IPS DF 4.7 (cell line): ENCODE data around the gene RALGPS2.
"Not testable (repeated sequence)": the region's sequence is repeated elsewhere in the genome, so short reads cannot be mapped to it uniquely, and the experiment has no call there.

Source experiments
- DNase-seq: peaks from one replicate; pipeline ENCODE4 v3.0.0-alpha.2; 2013; ENCODE audit warnings: low spot score; ENCODE audit errors: extremely low read depth

RALGPS2 gene

GRCh38 chr1:178723546-178723945, 1.5 kb upstream of the RALGPS2 start:
- no peak for DNase-seq

GRCh38 chr1:178724376-178724727, 692 bp upstream of the RALGPS2 start:
- DNase-seq: no peak

DNA sequence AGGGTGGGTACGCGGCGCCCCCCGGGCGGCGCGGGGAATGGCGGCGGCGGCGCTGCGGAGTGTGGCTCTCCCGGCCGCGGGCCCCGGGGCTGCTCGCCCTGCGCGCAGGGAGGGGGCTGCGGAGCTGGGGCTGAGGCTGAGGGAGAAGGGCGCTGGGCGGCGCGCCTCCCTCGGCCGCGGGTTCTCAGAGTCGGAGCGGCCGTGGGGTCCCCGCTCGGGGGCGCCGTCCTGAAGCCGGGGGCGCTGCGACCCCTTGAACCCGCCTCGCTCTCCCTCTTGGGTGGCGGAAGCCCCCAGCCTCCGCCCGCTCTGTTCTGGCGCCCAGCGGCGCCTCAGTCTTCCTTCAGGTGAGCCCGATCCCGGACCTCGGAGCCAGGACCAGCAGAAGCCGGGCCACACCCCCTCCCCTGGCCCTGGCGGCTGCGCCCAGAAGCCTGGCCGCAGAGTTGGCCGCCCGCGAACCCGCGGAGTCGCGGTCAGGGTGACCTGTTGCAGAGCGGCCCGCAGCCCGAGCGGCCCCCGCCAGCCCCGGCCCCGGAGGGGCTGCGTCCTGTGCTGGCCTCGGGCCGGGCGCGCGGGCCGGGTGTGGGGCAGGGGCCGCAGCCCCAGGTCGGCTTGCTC, 532 bp downstream of the RALGPS2 start:
- DNase-seq: no peak

DNA sequence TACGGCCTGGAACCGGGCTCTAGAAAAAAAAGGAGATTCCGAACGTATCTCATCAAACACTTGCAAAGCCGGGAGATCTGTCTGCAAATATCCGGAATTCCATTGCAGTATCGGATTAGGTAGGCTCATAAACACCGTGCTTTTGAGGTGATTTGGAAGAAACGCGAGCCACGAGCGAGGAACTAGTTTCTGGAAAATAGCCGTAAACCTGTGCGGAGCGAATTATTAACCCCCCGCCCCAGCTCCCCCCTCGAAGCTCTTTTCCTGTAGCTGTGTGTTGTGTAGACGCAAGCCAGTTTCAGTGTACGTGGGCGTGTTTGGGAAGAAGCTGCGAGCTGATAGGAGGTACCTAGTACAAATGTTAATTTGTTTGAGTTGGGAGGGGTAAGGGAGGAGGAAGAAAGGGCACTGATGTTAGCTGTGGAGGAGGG, 1.1 kb downstream of the RALGPS2 start:
- DNase-seq: peak; percentile 58

DNA sequence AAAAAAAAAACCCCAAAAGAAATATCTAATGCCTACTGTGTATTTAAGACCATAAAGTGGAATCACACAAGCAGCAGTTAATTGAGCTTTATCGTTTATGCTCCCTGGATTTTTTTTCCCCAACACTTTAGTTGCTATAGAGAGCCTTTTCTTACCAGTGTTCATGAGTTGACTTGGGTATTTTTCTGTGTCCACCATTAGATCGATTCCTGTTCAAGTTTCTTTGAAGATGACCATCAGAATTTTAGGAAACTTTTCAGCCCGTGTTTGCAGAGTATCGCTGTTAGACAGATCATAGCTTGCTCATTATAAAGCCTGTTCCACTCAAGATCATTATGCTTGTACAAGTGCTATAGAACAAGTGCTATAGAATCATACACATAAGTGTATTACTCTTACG, 1.5 kb downstream of the RALGPS2 start:
- DNase-seq: no peak

GRCh38 chr1:178727014-178727895, 2.2 kb downstream of the RALGPS2 start:
- no peak for DNase-seq

DNA sequence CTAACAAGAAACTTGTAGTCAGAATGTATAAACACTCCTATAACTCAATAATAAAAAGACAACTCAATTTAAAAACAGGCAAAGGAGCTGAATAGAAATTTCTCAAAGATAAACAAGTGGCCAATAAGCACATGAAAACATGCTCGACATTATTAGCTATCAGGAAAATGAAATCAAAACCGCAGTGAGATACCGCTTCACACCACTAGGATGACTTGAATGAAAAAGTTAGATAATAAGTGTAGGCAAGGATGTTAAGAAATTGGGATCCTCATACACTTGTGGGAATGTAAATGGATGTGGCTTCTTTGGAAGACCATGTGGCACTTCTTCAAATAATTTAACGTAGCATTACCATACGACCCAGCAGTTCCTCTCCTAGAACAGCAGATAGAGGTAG, 8.9 kb downstream of the RALGPS2 start:
- DNase-seq: no peak

DNA sequence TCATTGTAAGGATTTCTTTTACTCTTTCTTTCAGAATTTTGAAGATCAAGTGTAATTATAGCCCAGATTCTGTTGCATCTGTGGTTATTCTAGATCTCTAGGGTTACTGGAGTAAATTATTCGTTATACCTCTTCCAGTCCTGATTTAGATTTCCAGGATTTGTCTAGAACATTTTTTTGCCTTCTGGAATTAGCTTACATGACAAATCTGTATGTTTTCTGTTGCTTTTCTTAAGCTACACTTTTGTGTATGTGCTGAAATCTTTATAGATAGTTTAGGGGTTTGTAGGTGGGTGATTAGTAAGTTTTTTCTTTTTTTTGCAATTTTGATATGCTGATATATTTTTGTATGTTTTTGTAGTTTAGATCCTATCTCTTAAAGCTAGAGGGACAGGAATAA, 13.7 kb downstream of the RALGPS2 start:
- no peak for DNase-seq

GRCh38 chr1:178739285-178740045, 14.4 kb downstream of the RALGPS2 start:
- DNase-seq: no peak

DNA sequence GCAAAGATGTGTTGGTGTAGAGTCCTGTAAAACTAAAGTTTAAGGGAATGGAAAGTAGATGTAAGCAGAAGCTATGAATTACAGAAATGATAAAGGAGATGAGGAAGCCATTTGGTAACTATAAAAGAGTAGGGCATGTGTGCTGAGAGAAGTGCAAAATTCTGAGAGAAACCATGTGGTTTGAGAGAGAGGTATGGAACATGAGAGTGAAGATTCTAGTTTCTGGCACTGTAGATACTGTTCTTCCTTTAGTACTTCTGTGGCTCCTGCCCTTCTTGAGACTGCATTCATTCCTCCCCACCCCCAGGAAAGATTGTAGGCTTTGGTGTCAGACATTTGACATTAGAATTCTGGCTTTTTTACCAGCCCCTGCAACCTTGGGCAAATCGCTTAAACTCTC, 15.4 kb downstream of the RALGPS2 start:
- no peak for DNase-seq

DNA sequence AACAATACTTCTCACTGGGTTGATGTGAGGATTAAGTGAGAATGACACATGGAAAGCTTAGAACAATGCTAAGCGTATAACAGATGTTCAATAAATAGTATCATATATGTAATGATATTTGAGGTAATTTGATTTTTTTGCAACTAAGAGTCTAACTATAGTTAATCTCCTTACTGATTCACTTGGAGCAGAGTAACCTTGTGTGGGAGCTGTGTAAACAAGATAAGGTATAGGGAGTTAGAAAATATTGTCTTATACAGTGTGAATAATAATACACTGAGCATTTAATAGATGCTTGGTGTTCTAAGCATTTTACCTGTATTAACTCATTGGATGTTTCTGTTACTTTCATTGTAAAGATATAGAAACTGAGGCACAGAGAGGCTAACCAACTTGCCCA, 15.9 kb downstream of the RALGPS2 start:
- no peak for DNase-seq

DNA sequence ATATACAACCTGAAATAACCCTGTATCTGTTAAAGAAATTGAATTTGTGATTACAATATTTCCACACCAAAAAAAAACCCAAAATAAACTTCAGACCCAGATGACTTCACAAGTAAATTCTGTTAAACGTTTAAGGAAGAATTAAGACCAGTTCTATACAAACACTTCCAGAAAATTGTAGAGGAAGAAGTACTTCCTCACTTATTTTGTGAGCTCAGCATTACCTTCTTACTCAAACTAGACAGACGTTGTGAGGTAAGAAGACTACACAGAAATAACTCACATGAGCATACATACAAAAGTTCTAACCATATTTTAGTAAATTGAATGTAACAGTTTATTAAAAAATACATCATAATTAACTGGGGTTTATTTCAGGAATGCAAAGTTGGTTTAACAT, 18.8 kb downstream of the RALGPS2 start:
- DNase-seq: no peak

DNA sequence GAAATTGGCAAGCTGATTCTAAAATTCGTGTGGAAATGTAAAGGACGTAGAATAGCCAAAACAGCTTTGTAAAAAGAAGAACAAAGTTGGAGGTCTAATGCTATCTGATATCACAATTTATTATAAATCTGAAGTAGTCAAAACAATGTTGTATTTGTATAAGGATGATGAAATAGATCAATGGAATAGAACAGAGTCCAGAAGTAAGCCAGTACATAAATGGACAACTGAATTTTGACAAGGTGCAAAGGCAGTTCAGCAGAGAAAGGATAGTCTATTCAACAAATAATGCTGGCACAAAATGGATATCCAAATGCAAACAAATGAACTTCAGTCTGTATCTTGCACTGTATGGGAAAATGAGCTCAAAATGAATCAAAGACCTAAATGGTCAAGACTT, 20.2 kb downstream of the RALGPS2 start:
- DNase-seq: no peak

GRCh38 chr1:178746345-178746744, 21.3 kb downstream of the RALGPS2 start:
- DNase-seq: no peak

DNA sequence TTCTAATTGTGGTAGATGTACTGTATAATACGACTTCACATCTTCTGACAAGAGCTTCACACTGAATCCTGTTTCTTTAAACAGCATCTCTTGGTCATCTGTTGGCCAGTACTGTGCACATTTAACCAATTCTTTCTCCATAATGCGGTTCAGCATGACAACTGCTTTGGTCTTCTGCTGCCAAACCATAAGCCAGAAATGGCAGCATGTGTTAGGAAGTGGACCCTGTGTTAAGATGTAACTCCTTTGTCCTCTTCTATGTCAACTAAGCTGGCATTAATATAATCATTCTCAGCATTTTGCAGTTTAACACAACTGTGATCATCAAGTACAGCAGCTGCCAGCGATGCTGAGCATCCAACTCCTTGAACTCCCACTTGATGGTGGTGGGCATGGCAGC, 22.3 kb downstream of the RALGPS2 start:
- not testable (repeated sequence) for DNase-seq

GRCh38 chr1:178749581-178750166, 24.6 kb downstream of the RALGPS2 start:
- no peak for DNase-seq

GRCh38 chr1:178751046-178751445, 26.0 kb downstream of the RALGPS2 start:
- no peak for DNase-seq

- no peak for DNase-seq
Observed at GRCh38 chr1:178752891-178753290, 27.8 kb downstream of the RALGPS2 start.

DNA sequence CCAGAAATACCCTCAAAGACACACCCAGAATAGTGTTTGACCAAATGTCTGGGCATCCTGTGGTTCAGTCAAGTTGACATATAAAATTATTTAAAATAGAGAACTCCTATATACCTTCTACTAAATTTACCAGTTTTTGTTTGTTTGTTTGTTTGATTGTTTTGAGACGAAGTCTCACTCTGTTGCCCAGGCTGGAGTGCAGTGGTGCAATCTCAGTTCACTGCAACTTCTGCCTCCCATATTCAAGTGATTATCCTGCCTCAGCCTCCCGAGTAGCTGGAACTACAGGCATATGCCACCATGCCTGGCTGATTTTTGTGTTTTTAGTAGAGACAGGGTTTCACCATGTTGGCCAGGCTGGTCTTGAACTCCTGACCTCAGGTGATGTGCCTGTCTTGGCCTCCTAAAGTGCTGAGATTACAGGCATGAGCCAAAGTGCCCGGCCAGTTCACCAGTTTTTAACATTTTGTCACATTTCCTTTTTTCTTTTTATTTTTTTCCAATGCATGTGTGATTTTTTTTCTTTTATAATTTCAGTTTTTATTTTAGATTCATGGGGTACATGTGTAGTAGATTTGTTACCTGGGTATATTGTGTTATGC, 29.7 kb downstream of the RALGPS2 start:
- not testable (repeated sequence) for DNase-seq

DNA sequence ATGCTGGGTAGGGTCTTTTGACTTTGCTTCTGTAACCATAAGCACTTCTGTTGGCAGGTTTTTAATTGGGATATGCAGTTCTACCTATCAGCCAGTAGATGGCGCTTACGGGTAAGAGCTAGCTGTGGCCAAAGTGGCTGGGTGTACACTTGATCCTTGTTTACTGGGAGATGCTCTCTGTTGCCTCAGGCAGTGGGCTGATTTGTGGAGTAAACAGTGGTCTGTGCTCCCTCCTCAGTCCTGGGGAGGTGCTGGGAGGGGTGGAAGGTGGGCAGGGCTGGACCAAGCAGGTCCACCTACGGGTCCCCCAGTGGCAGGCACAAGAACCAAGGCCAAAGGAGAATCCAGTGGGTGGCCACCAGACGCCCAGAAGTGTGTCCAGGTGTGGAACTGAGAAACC, 43.4 kb downstream of the RALGPS2 start:
- DNase-seq: peak; percentile 28

DNA sequence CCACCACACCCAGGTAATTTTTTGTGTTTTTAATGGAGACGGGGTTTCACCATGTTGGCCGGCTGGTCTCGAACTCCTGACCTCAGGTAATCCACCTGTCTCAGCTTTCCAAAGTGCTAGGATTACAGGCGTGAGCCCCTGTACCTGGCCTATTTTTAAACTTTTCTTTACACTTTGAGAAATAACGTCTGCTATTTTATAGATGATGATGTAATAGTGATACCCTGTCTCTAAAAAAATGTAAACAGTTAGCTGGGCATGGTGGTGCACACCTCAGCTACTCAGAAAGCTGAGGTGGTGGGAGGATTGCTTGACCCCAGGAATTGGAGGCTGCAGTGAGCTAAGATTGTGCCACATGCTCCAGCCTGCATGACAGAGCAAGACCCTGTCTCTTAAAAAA, 47.9 kb downstream of the RALGPS2 start:
- no peak for DNase-seq
